Measurements from ENCODE around the gene CBLN3. TPM values are rescaled to one million over a fixed set of nuclear protein-coding genes. Genes with fewer than 3 reads are reported as not detected.

Gene CBLN3
- total RNA-seq, 4 donors from 2014 or later = 1.7 to 3.4 (median 2.3) TPM

- H3K4me3 ChIP-seq (replicated peaks in 1 of 3) = no peak overlapping the region
- peaks cover 37 to 40% of the 10 kb centered on the region in 2 donors for H3K36me3 ChIP-seq
- peaks cover 11 to 41% of the 10 kb centered on the region in 2 donors for H3K4me1 ChIP-seq
- TF ChIP-seq CTCF (IDR thresholded peaks at IDR 0.05) (no peak), POLR2A (IDR thresholded peaks at IDR 0.05) (no peak)
- no peak overlapping the region for H3K27ac ChIP-seq
- intact Hi-C loops (cut with DNase I) = loop anchor here (10.0 kb wide), 1 partner anchor 204 kb away; the partner anchor contains the start of genes GMPR2 and NEDD8
- no peak for DNase-seq
- no peaks in the 10 kb centered on the region for H3K9me3 ChIP-seq
- WGBS, 2 donors = 68 to 73% methylated on average over 9 of the region's 9 CpGs
- no peaks in the 10 kb centered on the region for H3K27me3 ChIP-seq
Observed at GRCh38 chr14:24438223-24439097, 9.0 kb upstream of the CBLN3 start.

GRCh38 chr14:24437736-24438067 lies 8.2 kb upstream of the CBLN3 start:
- DNase-seq = no peak
- Histone ChIP-seq H3K4me1 (peaks cover 8 to 41% of the 10 kb centered on the region in 2 donors), H3K4me3 (replicated peaks in 1 of 3) (no peak overlapping the region), H3K36me3 (peaks cover 43 to 45% of the 10 kb centered on the region in 2 donors), H3K27ac (peak overlapping the region in 2 of 3 donors; percentile 39 to 46), H3K9me3 (no peaks in the 10 kb centered on the region), H3K27me3 (no peaks in the 10 kb centered on the region)
- 65 to 80% methylated on average over 2 of the region's 2 CpGs for WGBS, 2 donors
- intact Hi-C loops (cut with DNase I) = loop anchor here (2.0 to 10.0 kb wide), 2 partner anchors 103 to 203 kb away; partner anchors contain the start of genes ADCY4, GMPR2 and NEDD8
- TF ChIP-seq POLR2A (IDR thresholded peaks at IDR 0.05) = no peak
- no peak for TF ChIP-seq CTCF (IDR thresholded peaks at IDR 0.05)

GRCh38 chr14:24437020-24437735 lies 7.7 kb upstream of the CBLN3 start:
- TF ChIP-seq POLR2A (IDR thresholded peaks at IDR 0.05) (no peak), CTCF (IDR thresholded peaks at IDR 0.05) (peak in 1 of 6 experiments; percentile 25)
- intact Hi-C loops (cut with DNase I) = loop anchor here (2.0 to 10.0 kb wide), 2 partner anchors 102 to 202 kb away; partner anchors contain the start of genes ADCY4, GMPR2 and NEDD8
- H3K27ac ChIP-seq = peak overlapping the region in 2 of 3 donors; percentile 39 to 46
- no peak for DNase-seq
- H3K9me3 ChIP-seq = no peaks in the 10 kb centered on the region
- no peaks in the 10 kb centered on the region for H3K27me3 ChIP-seq
- H3K36me3 ChIP-seq = peaks cover 48 to 51% of the 10 kb centered on the region in 2 donors
- no peak overlapping the region for H3K4me3 ChIP-seq (replicated peaks in 1 of 3)
- peaks cover 10 to 45% of the 10 kb centered on the region in 2 donors for H3K4me1 ChIP-seq
- WGBS, 2 donors = 68% methylated on average over 10 to 12 of the region's 12 CpGs

GRCh38 chr14:24436355-24437019 lies 7.0 kb upstream of the CBLN3 start:
- Histone ChIP-seq H3K36me3 (peaks cover 48 to 53% of the 10 kb centered on the region in 2 donors), H3K27me3 (no peaks in the 10 kb centered on the region), H3K9me3 (no peaks in the 10 kb centered on the region), H3K4me1 (peaks cover 9 to 48% of the 10 kb centered on the region in 2 donors), H3K27ac (peak overlapping the region; percentile 23 to 46 (median 39)), H3K4me3 (replicated peaks in 1 of 3) (no peak overlapping the region)
- intact Hi-C loops (cut with DNase I) = loop anchor here (2.0 to 10.0 kb wide), 2 partner anchors 102 to 202 kb away; partner anchors contain the start of genes ADCY4, GMPR2 and NEDD8
- 31 to 45% methylated on average over 5 of the region's 5 CpGs for whole genome bisulfite sequencing, 2 donors
- DNase-seq = peak; percentile 27 to 40
- TF ChIP-seq POLR2A (IDR thresholded peaks at IDR 0.05) (no peak), CTCF (IDR thresholded peaks at IDR 0.05) (peak; percentile 68 to 89 (median 82))
